GM21381 (cell line): ENCODE data around the gene HCN4.
"Not testable (repeated sequence)": the region's sequence is repeated elsewhere in the genome, so short reads cannot be mapped to it uniquely, and the experiment has no call there.

ENCODE experiments used
- ATAC-seq: cut with Tn5 transposase; IDR thresholded peaks from one replicate; pipeline ENCODE4 v1.9.1; 2021; ENCODE audit warnings: mild to moderate bottlenecking, moderate library complexity; ENCODE audit not compliant: unreplicated experiment

The HCN4 gene

DNA sequence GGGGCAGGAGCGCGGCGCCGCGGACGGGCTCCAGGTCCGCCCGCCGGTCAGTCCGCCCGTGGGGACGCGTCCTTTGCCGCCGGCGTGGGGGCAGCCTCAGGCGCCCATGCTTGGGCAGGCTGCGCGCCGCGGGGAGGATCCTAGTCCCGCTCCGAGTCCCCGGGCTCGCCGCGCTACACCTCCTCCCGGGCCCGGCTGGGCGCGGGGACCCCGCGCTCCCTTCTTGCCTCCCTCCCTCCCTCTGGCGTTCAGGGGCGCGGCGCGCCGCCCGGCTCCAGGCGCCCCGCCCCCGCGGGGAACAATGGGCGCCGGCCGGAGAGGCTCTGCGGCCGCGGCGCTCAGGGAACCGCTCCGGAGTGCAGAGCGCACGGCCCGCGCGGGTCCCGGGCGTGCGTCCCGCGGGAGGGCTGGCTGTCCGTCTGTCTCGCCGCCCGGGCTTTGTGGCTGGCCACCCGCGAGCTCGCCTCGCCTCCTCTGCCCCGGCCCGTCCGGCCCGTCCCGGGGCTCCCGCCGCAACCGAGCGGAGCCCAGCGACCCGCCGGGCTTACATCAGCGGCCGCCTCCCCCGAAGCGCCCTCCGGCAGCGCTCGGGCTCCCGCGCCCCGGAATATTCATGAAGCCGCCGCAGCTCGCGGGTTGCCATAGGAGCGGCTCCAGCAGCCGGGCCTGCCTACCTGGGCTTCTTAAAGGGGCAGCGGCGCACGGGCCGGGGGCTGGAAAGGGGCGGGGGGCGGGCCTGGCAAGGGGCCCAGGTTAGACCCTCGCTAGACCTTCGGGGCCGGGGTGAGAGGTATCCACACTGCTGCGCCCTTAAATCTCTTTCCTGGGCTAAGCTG, at the start of gene HCN4:
Gene HCN4, minus strand, starts transcription at position 658 of the 836 bp plus-strand sequence. CDS start 688 bp downstream, outside the sequence.
- ATAC-seq = no peak

GRCh38 chr15:73414876-73415275, 46.1 kb upstream of the HCN4 start:
- no peak for ATAC-seq

GRCh38 chr15:73403171-73403570, 34.4 kb upstream of the HCN4 start:
- ATAC-seq = no peak

- ATAC-seq = not testable (repeated sequence)
Observed at GRCh38 chr15:73400222-73400621, 31.5 kb upstream of the HCN4 start.

- ATAC-seq = no peak
Observed at GRCh38 chr15:73398861-73399260, 30.1 kb upstream of the HCN4 start.

DNA sequence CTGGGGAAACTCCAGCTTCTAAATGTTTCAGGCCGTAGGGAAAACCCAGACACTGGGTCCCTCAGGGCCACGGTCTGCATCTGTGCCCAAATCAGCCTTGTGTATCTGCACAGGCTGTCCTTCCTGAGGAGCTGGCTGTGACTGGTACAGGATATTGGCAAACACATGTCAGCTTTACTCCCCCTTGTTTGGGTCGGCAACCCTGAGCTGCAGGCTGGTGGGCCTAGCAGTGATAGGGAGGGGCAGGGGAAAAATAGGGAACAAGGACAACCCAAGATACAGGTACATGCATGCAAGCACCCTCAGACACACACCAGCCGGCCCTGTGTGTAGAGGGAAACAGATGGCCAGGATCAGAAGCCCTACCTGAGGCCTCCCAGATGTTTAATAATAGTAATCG, 28.7 kb upstream of the HCN4 start:
- no peak for ATAC-seq

- ATAC-seq = no peak
Observed at GRCh38 chr15:73395671-73396070, 26.9 kb upstream of the HCN4 start.

DNA sequence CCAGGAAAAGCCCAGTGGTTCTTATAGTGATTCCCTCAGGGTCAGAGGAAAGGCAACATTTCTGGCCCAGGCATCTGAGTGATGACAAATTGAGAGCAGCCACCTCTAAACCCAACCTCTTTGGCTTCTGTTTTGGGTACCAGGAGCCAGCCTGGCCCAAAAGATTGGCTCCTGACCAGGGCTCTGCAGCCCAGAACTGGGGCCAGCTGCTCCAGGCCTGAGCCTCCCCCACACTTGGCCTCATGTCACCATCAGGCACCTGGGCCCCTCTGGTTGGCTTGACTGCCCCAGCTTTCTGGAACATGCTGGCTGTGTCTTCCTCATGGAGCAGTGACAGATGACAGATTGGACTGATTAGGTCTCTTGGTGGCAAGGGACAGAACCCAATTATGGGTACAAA, 26.0 kb upstream of the HCN4 start:
- no peak for ATAC-seq

DNA sequence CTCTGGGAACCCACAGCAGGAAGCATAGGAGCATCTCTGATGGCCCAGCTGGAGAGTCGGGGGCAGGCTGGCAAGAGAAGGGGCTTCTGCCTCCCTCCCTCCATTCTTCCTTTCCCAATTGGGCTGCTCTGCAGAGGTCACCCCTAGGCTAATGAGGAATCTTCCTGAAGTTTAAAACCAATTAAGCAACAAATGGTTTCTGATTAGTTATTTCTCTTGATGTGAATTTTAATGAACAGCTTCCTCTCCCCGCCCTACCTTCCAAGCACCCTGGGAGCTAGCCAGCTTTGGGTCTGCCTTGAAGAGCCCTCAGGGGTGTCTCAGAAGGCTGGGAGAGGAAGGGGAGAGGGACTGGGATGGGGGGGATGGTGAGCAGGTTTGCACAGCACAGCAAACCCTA, 24.6 kb upstream of the HCN4 start:
- ATAC-seq = no peak

GRCh38 chr15:73392025-73392424, 23.3 kb upstream of the HCN4 start:
- no peak for ATAC-seq

DNA sequence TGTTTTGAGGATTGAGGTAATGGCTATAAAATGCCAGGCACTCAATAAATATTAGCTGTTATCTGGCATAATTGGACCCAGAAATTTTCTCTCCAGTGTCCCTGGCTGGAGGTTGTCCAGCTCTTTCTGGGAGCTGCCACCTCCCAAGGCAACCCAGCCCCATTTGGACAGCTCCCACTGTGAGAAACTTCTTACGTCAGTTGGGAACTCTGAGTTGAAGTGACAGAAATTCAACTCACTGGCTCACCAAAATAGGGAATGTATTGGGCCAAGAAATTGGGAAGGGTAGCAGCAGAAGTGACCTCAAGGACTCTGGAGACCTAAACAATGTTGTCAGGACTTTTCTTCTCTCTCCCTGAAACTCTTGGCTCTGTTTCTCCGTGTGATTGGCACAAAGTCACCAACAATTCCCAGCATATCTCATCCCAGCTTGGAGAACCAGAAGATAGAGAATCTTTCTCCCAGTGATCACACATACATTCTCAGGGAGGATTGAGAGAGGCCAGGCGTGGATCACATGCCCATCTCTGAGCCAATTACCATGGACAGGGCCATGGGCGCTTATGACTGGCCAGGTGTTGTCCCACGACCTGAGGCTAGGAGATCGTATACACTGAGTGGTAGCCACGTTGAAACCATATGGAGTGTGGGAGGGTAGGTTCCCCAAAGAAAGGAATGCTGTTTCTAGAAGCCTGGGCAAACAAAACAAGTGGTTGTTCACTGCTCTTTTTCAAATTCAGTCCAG, 22.5 kb upstream of the HCN4 start:
- ATAC-seq = no peak

DNA sequence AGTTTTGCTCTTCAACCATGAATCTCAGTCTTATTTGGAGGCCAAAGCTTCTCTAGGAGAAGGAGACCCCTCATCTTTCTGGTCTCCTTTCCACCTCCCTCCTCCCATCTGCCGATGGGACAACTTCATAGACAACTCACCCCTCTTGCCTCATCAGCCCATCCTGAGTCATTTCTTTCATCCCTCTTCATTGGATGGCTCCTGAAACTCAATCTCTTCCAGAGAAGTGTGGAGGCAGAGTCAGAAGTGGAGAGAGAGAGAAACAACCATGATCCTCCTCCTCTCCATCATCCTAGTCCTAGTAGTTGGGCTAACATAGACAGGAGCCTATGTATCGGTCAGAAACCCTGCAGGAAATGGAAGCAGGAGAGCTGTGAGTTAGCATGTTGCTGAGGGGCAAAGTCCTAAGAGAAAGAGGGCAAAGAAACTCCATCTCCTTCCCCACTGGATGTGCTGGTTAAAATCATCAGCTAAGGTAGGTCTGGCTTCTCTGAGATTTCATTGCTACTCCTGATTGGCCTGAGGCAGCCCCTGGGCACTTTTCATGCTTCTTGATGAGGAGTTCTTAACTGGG, 21.3 kb upstream of the HCN4 start:
- ATAC-seq = no peak

DNA sequence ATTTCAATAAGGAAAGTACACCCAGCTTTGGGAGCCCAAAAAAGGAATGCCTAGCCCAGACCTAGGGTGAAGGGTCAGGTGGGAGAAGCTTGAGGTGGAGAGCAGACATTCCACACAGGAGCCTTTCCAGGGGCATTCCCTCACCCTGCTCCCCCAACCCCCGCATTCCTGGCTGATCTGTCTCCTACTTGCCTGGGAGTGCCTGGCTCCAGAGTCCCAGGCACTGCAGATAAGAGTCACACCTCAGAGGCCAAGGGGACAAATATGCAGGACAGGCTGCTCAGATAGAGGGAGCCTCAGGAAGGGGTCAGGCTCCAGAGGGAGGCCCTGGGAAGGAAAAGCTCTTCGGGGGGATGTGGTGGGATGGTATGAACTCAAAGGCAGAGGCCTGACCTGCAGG, 20.8 kb upstream of the HCN4 start:
- ATAC-seq = no peak

DNA sequence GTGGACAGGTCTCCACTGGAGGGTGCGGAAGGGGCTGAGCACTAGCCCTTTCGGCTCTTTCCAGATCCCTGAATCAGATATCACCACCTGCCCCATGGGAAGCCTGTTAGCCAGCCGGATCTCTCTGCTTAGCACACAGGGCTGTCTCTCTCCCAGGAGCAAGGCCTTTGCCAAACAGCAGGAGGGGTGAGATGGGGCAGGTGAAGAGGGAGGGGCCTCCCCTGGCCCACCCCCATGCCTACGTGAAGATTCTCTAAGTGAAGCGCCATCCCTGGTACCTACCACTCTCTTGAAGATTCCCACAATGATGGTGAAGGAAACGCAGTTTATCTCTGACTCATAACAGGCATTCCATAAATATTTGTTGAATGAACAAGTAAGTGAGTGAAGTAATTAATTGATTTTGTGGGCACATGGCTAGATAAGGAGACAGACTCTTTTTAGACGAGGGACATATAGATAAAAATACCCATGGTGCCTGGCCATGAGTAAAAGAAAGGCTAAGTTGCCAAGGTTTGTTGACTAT, 19.6 kb upstream of the HCN4 start:
- ATAC-seq = no peak

DNA sequence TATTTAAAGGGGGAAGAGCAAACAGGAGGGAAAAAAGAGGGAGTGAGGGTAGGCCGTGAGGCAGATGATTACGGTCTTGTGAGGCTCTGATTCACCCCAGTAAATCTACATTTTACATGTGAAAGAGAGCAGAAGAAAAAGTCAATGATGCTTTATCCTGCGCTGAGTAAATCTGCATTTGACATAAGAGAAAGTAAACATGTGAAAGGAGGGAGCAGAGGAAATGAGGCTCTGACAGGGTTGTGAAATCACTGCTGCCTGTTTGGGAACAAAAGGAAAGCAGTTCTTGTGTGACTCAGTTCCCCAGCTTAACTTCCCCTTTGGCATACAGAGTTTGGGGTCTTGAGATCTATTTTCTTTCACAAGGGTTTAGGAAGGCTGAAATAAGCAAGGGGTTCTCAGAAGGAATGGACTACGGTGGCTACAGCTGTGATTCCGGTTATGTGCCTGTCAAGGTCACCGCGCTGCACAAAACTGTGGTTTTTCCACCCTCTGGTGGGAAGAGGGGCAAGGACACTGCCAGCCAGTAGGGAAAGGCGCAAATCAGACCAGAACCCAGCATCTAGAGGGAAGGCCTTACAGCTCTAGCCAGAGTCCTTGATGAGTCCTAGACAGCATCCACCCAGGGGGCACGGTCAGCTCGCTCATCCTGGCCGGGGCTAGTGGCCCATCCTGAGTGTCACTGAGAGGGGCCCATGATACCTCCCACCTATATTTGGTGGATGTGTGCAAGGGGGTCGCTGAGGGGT, 18.9 kb upstream of the HCN4 start:
- ATAC-seq = no peak

GRCh38 chr15:73386886-73387506, 18.2 kb upstream of the HCN4 start:
- no peak for ATAC-seq

DNA sequence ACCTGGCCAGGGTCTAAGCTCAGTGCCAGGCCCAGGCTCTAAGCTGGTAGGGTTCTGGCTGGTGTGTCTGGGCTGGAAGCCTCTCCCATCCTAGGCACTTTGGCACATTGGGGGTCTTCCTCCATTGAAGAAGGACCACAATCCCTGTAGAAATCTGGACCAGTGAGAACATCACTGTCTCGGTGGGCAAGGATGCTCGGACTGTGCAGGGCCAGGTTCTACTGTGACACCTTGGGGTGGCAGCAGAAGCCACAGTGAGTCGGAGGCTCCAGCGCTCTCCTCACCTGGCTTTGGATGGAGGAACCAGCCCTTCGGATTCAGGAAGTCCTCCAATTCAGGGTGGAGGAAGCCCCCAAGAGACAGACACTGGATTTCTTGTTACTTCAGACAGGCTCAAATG, 17.5 kb upstream of the HCN4 start:
- ATAC-seq = no peak

DNA sequence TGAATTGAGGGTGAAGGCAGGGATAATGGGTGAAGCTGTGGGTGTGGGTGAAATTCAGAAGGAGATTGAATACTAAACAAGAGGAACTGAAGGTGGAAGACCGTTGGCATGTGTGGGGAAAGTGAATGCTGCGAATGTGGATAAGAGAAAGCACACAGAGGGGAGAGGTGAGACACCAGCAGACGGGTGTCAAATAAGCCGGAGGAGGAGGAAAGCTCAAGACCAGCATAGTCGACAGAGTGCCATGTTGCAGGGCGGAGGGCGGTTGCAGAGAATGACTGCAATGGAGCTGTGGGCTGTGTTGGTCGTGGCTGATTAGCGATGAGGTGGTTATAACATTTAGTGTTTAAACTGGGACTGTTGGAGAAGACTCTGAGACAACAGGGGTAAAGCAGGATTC, 16.4 kb upstream of the HCN4 start:
- no peak for ATAC-seq

DNA sequence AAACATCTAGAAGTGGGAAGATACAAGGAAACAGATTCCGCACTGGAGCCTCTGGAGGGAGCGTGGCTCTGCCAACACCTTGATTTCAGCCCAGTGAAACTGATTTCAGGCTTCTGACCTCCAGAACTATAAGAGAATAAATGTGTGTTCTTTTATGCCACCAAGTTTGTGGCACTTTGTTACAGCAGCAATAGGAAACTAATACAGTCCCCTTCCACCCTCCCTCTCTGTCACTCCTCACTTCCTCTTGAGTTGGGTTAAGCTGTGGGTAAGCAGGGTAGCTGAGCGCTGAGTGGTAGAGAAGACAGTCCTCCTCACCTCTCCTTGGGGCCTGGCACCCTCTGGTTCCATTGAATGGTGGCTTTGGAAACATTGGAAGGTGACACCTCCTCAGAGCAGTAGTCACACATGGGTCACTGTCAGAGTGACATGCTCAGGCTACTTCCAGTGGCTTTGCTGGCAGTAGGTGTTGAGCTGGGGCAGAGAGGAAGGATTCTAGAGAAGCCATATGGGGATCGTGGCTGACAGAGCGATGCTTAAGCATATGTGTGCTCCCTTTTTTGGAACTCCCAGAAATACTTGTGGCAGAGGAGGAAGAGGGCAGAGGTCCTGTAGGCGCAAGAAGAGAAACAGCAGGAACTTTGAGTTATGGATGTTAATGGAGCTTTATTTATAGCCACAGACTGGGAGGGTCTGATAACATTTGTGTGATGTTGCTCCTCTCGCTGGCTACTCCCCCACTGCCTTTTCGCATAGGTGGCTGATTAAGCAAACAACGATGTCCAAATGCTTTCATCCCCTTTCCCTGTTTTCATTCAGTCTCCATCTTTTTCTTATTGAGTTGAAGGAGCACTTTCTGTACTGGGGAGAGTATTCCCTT, 14.8 kb upstream of the HCN4 start:
- ATAC-seq = no peak

GRCh38 chr15:73382115-73382514, 13.4 kb upstream of the HCN4 start:
- no peak for ATAC-seq
